ENCODE measurements around the gene SLC66A3. TPM values are rescaled to one million over a fixed set of nuclear protein-coding genes. Genes with fewer than 3 reads are reported as not detected.

The SLC66A3 gene
- total RNA-seq, 1 experiment from 2014 or later, result 13.3 TPM

- no peak overlapping the region for H2BK120ac ChIP-seq (ENCODE audit: low read depth, low read length, poor library complexity, severe bottlenecking)
- no peak overlapping the region for H2BK5ac ChIP-seq (ENCODE audit: insufficient read length, low read length)
- no peaks in the 10 kb centered on the region for H4K20me1 ChIP-seq (ENCODE audit: control insufficient read depth, insufficient read depth, insufficient read length)
- H3K9ac ChIP-seq (ENCODE audit: extremely low read depth, insufficient read length, low read length), result no peak overlapping the region
- no peak for TF ChIP-seq CTCF (conservative IDR thresholded peaks at IDR 0.05)
- peaks cover 5 to 44% (median 26%) of the 10 kb centered on the region in 3 experiments; a peak in 5 of 7 replicates for H3K36me3 Mint-ChIP-seq (ENCODE audit: insufficient read depth in 1 of 3, low read depth in 3 of 3)
- H3K4me1 ChIP-seq (ENCODE audit: insufficient read depth, low read length), result no peaks in the 10 kb centered on the region
- no peak overlapping the region for H4K8ac ChIP-seq (replicated peaks; ENCODE audit: insufficient read length, low read depth, low read length)
- H3K79me1 ChIP-seq (ENCODE audit: insufficient read depth, low read depth, low read length, poor library complexity, severe bottlenecking), result no peaks in the 10 kb centered on the region
- no CpG with 5 or more reads among the region's 3 CpGs for WGBS (ENCODE audit: extremely low coverage, insufficient read length, low lambda C conversion rate)
- no peaks in the 10 kb centered on the region for H3K27me3 ChIP-seq (ENCODE audit: insufficient read depth, low read length)
- no peaks in the 10 kb centered on the region for H3K27me3 Mint-ChIP-seq (ENCODE audit: low read depth)
- no peak overlapping the region for H2AFZ ChIP-seq (ENCODE audit: low read length)
- H3K9me3 Mint-ChIP-seq, result no peaks in the 10 kb centered on the region
- H3K56ac ChIP-seq (ENCODE audit: insufficient read length, low read depth, low read length), result no peak overlapping the region
- no peak overlapping the region for H3K4me2 ChIP-seq (ENCODE audit: insufficient read depth, insufficient read length, low read length)
- no peaks in the 10 kb centered on the region for H3K9me3 ChIP-seq (ENCODE audit: control insufficient read depth, low read depth, low read length)
- no peak for DNase-seq
- H2BK20ac ChIP-seq (ENCODE audit: low read depth, low read length, poor library complexity, severe bottlenecking), result no peak overlapping the region
- 0 out of 4 replicates have a peak, but pooled peaks cover 0 to 4% of the 10 kb centered on the region in 2 experiments for H3K4me1 Mint-ChIP-seq
- H4K91ac ChIP-seq (ENCODE audit: insufficient read length, low read depth, low read length), result no peak overlapping the region
- no peak overlapping the region for H3K27ac ChIP-seq (ENCODE audit: insufficient read length, low read depth, low read length)
- H4K5ac ChIP-seq (ENCODE audit: insufficient read length, low read depth, low read length), result no peak overlapping the region
- H3K4ac ChIP-seq (ENCODE audit: low read depth, low read length), result no peak overlapping the region
- no peak overlapping the region for H3K27ac Mint-ChIP-seq
- no peaks in the 10 kb centered on the region for H3K23me2 ChIP-seq (ENCODE audit: insufficient read length, low read depth, low read length, poor library complexity, severe bottlenecking)
- no peak overlapping the region for H3K18ac ChIP-seq (ENCODE audit: insufficient read length, low read depth, low read length)
- no peak overlapping the region for H2BK15ac ChIP-seq (ENCODE audit: low read depth, low read length)
- no peak overlapping the region for H3K14ac ChIP-seq (ENCODE audit: insufficient read depth, low read length)
- H3K79me2 ChIP-seq (ENCODE audit: insufficient read depth, low read length), result no peaks in the 10 kb centered on the region
- H3K4me3 Mint-ChIP-seq, result no peak overlapping the region
- H3K23ac ChIP-seq (ENCODE audit: insufficient read length, low read depth, low read length), result no peak overlapping the region
- H2AK5ac ChIP-seq (ENCODE audit: insufficient read length, low read length), result no peak overlapping the region
- no peak overlapping the region for H3T11ph ChIP-seq (ENCODE audit: low read length)
- H2BK12ac ChIP-seq (ENCODE audit: insufficient read length, low read depth, low read length), result no peak overlapping the region
Observed at GRCh38 chr2:11196246-11196645, 41.0 kb downstream of the SLC66A3 start.
